G401.6 (cell line): ENCODE data around the gene PWWP2B.
"Not testable (repeated sequence)": the region's sequence is repeated elsewhere in the genome, so short reads cannot be mapped to it uniquely, and the experiment has no call there.

ENCODE experiments used
- FAIRE-seq: peaks from 2 replicates; lab custom pipeline; 2012; peaks lifted over from hg19 to GRCh38; lab: Jason Lieb, UNC

PWWP2B gene

GRCh38 chr10:132382231-132382922 is 14.6 kb upstream of the PWWP2B start:
- FAIRE-seq = no peak

GRCh38 chr10:132383101-132383500 is 13.9 kb upstream of the PWWP2B start:
- no peak for FAIRE-seq

GRCh38 chr10:132383751-132384196 is 13.2 kb upstream of the PWWP2B start:
- no peak for FAIRE-seq

GRCh38 chr10:132384618-132385388 is 12.2 kb upstream of the PWWP2B start:
- FAIRE-seq = no peak

- no peak for FAIRE-seq
Observed at GRCh38 chr10:132385389-132385667, 11.7 kb upstream of the PWWP2B start.

- no peak for FAIRE-seq
Observed at GRCh38 chr10:132385721-132386418, 11.1 kb upstream of the PWWP2B start.

- FAIRE-seq = no peak
Observed at GRCh38 chr10:132386419-132386831, 10.6 kb upstream of the PWWP2B start.

- FAIRE-seq = not testable (repeated sequence)
Observed at GRCh38 chr10:132386896-132387295, 10.1 kb upstream of the PWWP2B start.

- FAIRE-seq = no peak
Observed at GRCh38 chr10:132387764-132388210, 9.2 kb upstream of the PWWP2B start.

- no peak for FAIRE-seq
Observed at GRCh38 chr10:132388891-132389432, 8.0 kb upstream of the PWWP2B start.

- no peak for FAIRE-seq
Observed at GRCh38 chr10:132389433-132390169, 7.4 kb upstream of the PWWP2B start.

GRCh38 chr10:132390170-132390920 is 6.7 kb upstream of the PWWP2B start:
- no peak for FAIRE-seq

GRCh38 chr10:132390921-132391675 is 5.9 kb upstream of the PWWP2B start:
- peak; percentile 15 for FAIRE-seq

GRCh38 chr10:132391676-132392020 is 5.4 kb upstream of the PWWP2B start:
- FAIRE-seq = no peak

- FAIRE-seq = no peak
Observed at GRCh38 chr10:132392184-132392800, 4.7 kb upstream of the PWWP2B start.

- no peak for FAIRE-seq
Observed at GRCh38 chr10:132392811-132393694, 3.9 kb upstream of the PWWP2B start.

GRCh38 chr10:132393695-132394181 is 3.3 kb upstream of the PWWP2B start:
- FAIRE-seq = no peak

GRCh38 chr10:132394201-132394811 is 2.7 kb upstream of the PWWP2B start:
- FAIRE-seq = no peak
